HCT116 (cell line): Measurements from ENCODE around the gene PRSS36. TPM values are rescaled to one million over a fixed set of nuclear protein-coding genes. Genes with fewer than 3 reads are reported as not detected.

Experiments
- ATAC-seq: fragments of 200-7000 bp; cut with Tn5 transposase; 2 replicates; pipeline ENCODE4 v1.9.1; 2020; ENCODE audit warnings: mild to moderate bottlenecking, moderate library complexity
- BruUV-seq: library from RNA; stranded (reverse); fragments of 400-500 nt; replicated peaks from 2 replicates; lab custom pipeline; 2021; lab: Mats Ljungman, UMichigan
- CTCF ChIA-PET: fragments of 300-600 bp; sonication (Branson Sonifier 250); formaldehyde crosslinking; loops from one replicate; lab custom pipeline; 2021; ENCODE audit warnings: antibody characterized with exemption; lab: Charles Lee
- POLR2A ChIA-PET: fragments of 300-600, 350-600 bp; sonication (Branson Sonifier 250); formaldehyde crosslinking; loops from one replicate; lab custom pipeline; 2021; ENCODE audit warnings: antibody characterized with exemption; lab: Charles Lee
- RAD21 ChIA-PET, 2 experiments: fragments of 300-600 bp; sonication (Branson Sonifier 250); formaldehyde crosslinking; loops; one replicate each; lab custom pipeline; 2023; ENCODE audit warnings: low total read pairs in 2 of 2; ENCODE audit not compliant: uncharacterized antibody in 2 of 2, unreplicated experiment in 2 of 2, low non-redundant PET in 1 of 2; lab: Charles Lee
- DNase-seq: peaks from one replicate; pipeline ENCODE4 v3.0.0-alpha.2; 2010; ENCODE audit warnings: low read depth, low spot score
- H2AFZ ChIP-seq: fragments of 200-600 bp; shearing (Covaris generic), sonication (generic); 2 replicates; pipeline ENCODE4 v1.6.1; 2017; ENCODE audit warnings: low read depth, mixed run types, mixed read lengths, antibody characterized with exemption, low read length; ENCODE audit not compliant: poor library complexity, severe bottlenecking
- H3K27ac ChIP-seq: 2 replicates; pipeline ENCODE4 v1.5.1; 2012; ENCODE audit warnings: low read depth, low read length
- H3K27me3 ChIP-seq: fragments of 200-600 bp; sonication (generic); 2 replicates; pipeline ENCODE4 v1.6.1; 2016; ENCODE audit warnings: mixed run types, low read length, mixed read lengths; ENCODE audit not compliant: insufficient read depth
- H3K36me3 ChIP-seq, 2 experiments: fragments of 200-500 bp in 1 of 2; fragments of 200-600 bp in 1 of 2; sonication (Bioruptor generic) in 1 of 2; sonication (generic) in 1 of 2; 2 replicates each; pipeline versions ENCODE4 v1.5.1 to v1.6.1; 2014 to 2016; ENCODE audit warnings: low read length in 2 of 2, inconsistent platforms in 1 of 2, mixed read lengths in 1 of 2, mixed run types in 1 of 2; ENCODE audit not compliant: insufficient read depth in 2 of 2, control insufficient read depth in 1 of 2
- H3K4me1 ChIP-seq, 2 experiments: fragments of 200-600 bp in 1 of 2; sonication (generic) in 1 of 2; 2 replicates each; pipeline versions ENCODE4 v1.5.1 to v1.6.1; 2012 to 2017; ENCODE audit warnings: low read length in 2 of 2, inconsistent platforms in 1 of 2, mild to moderate bottlenecking in 1 of 2, mixed read lengths in 1 of 2, mixed run types in 1 of 2, moderate library complexity in 1 of 2; ENCODE audit not compliant: insufficient read depth in 2 of 2, control insufficient read depth in 1 of 2
- H3K4me2 ChIP-seq: fragments of 200-600 bp; sonication (generic); 2 replicates; pipeline ENCODE4 v1.6.1; 2017; ENCODE audit warnings: mixed run types, low read length, mixed read lengths
- H3K4me3 ChIP-seq, 2 experiments: fragments of 200-600 bp in 1 of 2; sonication (generic) in 1 of 2; replicated peaks in 1 of 2; 2 replicates each; pipeline ENCODE4 v1.5.1; 2011 to 2016; ENCODE audit warnings: low read length in 2 of 2, control low read depth in 1 of 2, low read depth in 1 of 2, mild to moderate bottlenecking in 1 of 2, mixed read lengths in 1 of 2, mixed run types in 1 of 2
- H3K79me2 ChIP-seq: fragments of 200-600 bp; sonication (generic); 2 replicates; pipeline ENCODE4 v1.6.1; 2017; ENCODE audit warnings: mild to moderate bottlenecking, mixed run types, low read length, moderate library complexity, mixed read lengths; ENCODE audit not compliant: insufficient read depth
- H3K9ac ChIP-seq: fragments of 200-600 bp; sonication (generic); 2 replicates; pipeline ENCODE4 v1.6.1; 2016; ENCODE audit warnings: low read length, mixed read lengths
- H3K9me2 ChIP-seq: fragments of 200-600 bp; sonication (generic), shearing (Covaris generic); 2 replicates; pipeline ENCODE4 v1.6.1; 2017; ENCODE audit warnings: mixed run types, mild to moderate bottlenecking, moderate library complexity; ENCODE audit not compliant: insufficient read depth
- H3K9me3 ChIP-seq, 2 experiments: fragments of 200-500 bp in 1 of 2; fragments of 200-600 bp in 1 of 2; sonication (Bioruptor generic) in 1 of 2; sonication (generic) in 1 of 2; 2 replicates each; pipeline ENCODE4 v1.6.1; 2014 to 2017; ENCODE audit warnings: low read length in 2 of 2, mixed read lengths in 2 of 2, inconsistent platforms in 1 of 2, low read depth in 1 of 2, mild to moderate bottlenecking in 1 of 2, mixed run types in 1 of 2, moderate library complexity in 1 of 2; ENCODE audit not compliant: control insufficient read depth in 1 of 2, insufficient read depth in 1 of 2
- H4K20me1 ChIP-seq: fragments of 200-600 bp; sonication (generic), shearing (Covaris generic); 2 replicates; pipeline ENCODE4 v1.6.1; 2017; ENCODE audit warnings: mixed run types, mild to moderate bottlenecking, moderate library complexity; ENCODE audit not compliant: insufficient read depth
- FOSL1 ChIP-seq: IDR thresholded peaks from 2 replicates; pipeline ENCODE4 v1.6.1; 2012; ENCODE audit warnings: low read depth
- JUND ChIP-seq: IDR thresholded peaks from 2 replicates; pipeline ENCODE4 v1.6.1; 2012
- POLR2AphosphoS5 ChIP-seq: IDR thresholded peaks from 2 replicates; pipeline ENCODE4 v1.6.1; 2011; ENCODE audit warnings: mild to moderate bottlenecking, low read depth, low read length, moderate library complexity
- SRF ChIP-seq: IDR thresholded peaks from 2 replicates; pipeline ENCODE4 v1.6.1; 2012; ENCODE audit warnings: low read depth
- ZFX ChIP-seq: fragments of 450-650 bp; IDR thresholded peaks from 2 replicates; pipeline ENCODE4 v1.6.1; 2017
- intact Hi-C: fragments of 100-400 bp; cut with micrococcal nuclease; formaldehyde crosslinking; loops from 2 replicates; pipeline ENCODE4 v1.10.0; 2022
- total RNA-seq: library from RNA; stranded (reverse); gene quantifications from one replicate; pipeline ENCODE4 v1.2.1, GENCODE V29; 2021; ENCODE audit not compliant: unreplicated experiment
- TF ChIP-seq, protein P1 (sequence below), 3 experiments: fragments of 200-600 bp in 1 of 3; sonication (generic) in 1 of 3; IDR thresholded peaks in 2 of 3; conservative IDR thresholded peaks in 1 of 3; 2 replicates each; pipeline ENCODE4 v1.5.1; 2012 to 2017; ENCODE audit warnings: low read depth in 2 of 3, low read length in 2 of 3, antibody characterized with exemption in 1 of 3, borderline replicate concordance in 1 of 3, control low read depth in 1 of 3, mild to moderate bottlenecking in 1 of 3, mixed read lengths in 1 of 3, mixed run types in 1 of 3, moderate library complexity in 1 of 3; ENCODE audit not compliant: insufficient read depth in 1 of 3
- TF ChIP-seq, protein P2 (sequence below): IDR thresholded peaks from 2 replicates; pipeline ENCODE4 v1.6.1; 2011; ENCODE audit warnings: mild to moderate bottlenecking, low read length, moderate library complexity; ENCODE audit not compliant: insufficient replicate concordance; ENCODE audit errors: extremely low read depth

PRSS36 gene
- total RNA-seq, 1 experiment from 2014 or later, result not detected

DNA sequence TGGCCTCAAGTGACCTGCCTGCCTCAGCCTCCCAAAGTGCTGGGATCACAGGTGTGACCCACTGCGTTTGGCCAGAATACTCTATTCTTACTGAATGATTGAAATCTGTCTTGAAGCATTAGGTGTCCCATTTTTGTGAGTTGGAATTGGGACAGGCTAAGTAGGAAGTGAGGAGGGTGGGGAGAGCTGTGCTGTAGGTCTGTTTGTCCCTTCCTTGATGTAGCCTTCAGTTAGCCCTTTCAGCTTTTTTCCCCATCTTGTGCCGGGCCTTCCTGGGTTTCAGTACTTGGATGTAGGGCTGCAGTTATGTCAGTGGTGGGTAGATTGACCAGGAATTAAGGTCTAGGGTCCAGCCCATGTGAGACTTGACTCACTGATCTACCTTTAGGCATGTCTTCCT is 44.0 kb upstream of the PRSS36 start:
- POLR2A ChIA-PET, result interaction anchor here (0.9 kb wide), 1 partner anchor 14 kb away, joined by 4 read pairs; the partner anchor contains the start of gene FUS
- H3K9me3 ChIP-seq, result no peaks in the 10 kb centered on the region
- H2AFZ ChIP-seq, result no peak overlapping the region
- H3K4me2 ChIP-seq, result no peak overlapping the region
- intact Hi-C loops, result no loop called here
- no peaks in the 10 kb centered on the region for H3K4me1 ChIP-seq
- H3K27ac ChIP-seq, result no peak overlapping the region
- peaks cover 83% of the 10 kb centered on the region for H3K79me2 ChIP-seq
- no peak for DNase-seq
- BruUV-seq, result no TSS peak
- H4K20me1 ChIP-seq, result peaks cover 56% of the 10 kb centered on the region; the same call in 1 of the 2 replicates
- H3K4me3 ChIP-seq, result no peak overlapping the region
- TF ChIP-seq JUND (no peak), POLR2AphosphoS5 (0 out of 2 replicates have a peak, but pooled peaks have one; percentile 27), SRF (no peak), FOSL1 (no peak), ZFX (no peak)
- TF ChIP-seq, protein P1, sequence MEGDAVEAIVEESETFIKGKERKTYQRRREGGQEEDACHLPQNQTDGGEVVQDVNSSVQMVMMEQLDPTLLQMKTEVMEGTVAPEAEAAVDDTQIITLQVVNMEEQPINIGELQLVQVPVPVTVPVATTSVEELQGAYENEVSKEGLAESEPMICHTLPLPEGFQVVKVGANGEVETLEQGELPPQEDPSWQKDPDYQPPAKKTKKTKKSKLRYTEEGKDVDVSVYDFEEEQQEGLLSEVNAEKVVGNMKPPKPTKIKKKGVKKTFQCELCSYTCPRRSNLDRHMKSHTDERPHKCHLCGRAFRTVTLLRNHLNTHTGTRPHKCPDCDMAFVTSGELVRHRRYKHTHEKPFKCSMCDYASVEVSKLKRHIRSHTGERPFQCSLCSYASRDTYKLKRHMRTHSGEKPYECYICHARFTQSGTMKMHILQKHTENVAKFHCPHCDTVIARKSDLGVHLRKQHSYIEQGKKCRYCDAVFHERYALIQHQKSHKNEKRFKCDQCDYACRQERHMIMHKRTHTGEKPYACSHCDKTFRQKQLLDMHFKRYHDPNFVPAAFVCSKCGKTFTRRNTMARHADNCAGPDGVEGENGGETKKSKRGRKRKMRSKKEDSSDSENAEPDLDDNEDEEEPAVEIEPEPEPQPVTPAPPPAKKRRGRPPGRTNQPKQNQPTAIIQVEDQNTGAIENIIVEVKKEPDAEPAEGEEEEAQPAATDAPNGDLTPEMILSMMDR (IDR thresholded peaks at IDR 0.05 in 2 of 3, conservative IDR thresholded peaks at IDR 0.05 in 1 of 3; ENCODE audit: borderline replicate concordance in 1 of 3, insufficient read depth in 1 of 3, low read depth in 2 of 3, low read length in 2 of 3), result no peak
- TF ChIP-seq, protein P2, sequence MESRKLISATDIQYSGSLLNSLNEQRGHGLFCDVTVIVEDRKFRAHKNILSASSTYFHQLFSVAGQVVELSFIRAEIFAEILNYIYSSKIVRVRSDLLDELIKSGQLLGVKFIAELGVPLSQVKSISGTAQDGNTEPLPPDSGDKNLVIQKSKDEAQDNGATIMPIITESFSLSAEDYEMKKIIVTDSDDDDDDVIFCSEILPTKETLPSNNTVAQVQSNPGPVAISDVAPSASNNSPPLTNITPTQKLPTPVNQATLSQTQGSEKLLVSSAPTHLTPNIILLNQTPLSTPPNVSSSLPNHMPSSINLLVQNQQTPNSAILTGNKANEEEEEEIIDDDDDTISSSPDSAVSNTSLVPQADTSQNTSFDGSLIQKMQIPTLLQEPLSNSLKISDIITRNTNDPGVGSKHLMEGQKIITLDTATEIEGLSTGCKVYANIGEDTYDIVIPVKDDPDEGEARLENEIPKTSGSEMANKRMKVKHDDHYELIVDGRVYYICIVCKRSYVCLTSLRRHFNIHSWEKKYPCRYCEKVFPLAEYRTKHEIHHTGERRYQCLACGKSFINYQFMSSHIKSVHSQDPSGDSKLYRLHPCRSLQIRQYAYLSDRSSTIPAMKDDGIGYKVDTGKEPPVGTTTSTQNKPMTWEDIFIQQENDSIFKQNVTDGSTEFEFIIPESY, result no peak
- TF ChIP-seq, all 23 proteins: peak for 1
- no peak for ATAC-seq
- ChIA-PET RAD21 (no interaction called here), CTCF (no interaction called here)
- no peak overlapping the region for H3K9ac ChIP-seq
- H3K36me3 ChIP-seq, result peaks cover 72 to 93% of the 10 kb centered on the region in 2 experiments
- H3K27me3 ChIP-seq, result no peaks in the 10 kb centered on the region
- H3K9me2 ChIP-seq, result no peaks in the 10 kb centered on the region
